OCI-LY3 (cell line): ENCODE measurements around the gene TEC.

Source experiments
- H2AFZ ChIP-seq: fragments of 200-600, 300-600 bp; shearing (Covaris generic); 2 replicates; pipeline ENCODE4 v1.6.0; 2014; ENCODE audit warnings: antibody characterized with exemption, low read depth, low read length
- H3K27ac ChIP-seq: fragments of 200-600, 300-600 bp; sonication (generic); 2 replicates; pipeline ENCODE4 v1.5.1; 2014; ENCODE audit warnings: mild to moderate bottlenecking, low read length, moderate library complexity, mixed read lengths
- H3K27me3 ChIP-seq: fragments of 200-600, 300-600 bp; sonication (generic); 2 replicates; pipeline ENCODE4 v1.6.1; 2014; ENCODE audit warnings: low read depth, low read length, mixed read lengths
- H3K36me3 ChIP-seq: fragments of 200-600, 300-600 bp; sonication (generic); replicated peaks from 2 replicates; pipeline ENCODE3; 2014; ENCODE audit warnings: low read depth, low read length, mixed read lengths
- H3K4me1 ChIP-seq: fragments of 300-600, 200-600 bp; sonication (generic); 2 replicates; pipeline ENCODE4 v1.6.1; 2014; ENCODE audit warnings: low read length, mixed read lengths
- H3K4me2 ChIP-seq: fragments of 200-600, 300-600 bp; sonication (generic); 2 replicates; pipeline ENCODE4 v1.6.1; 2014; ENCODE audit warnings: low read length, mixed read lengths
- H3K4me3 ChIP-seq: fragments of 300-600, 200-600 bp; sonication (generic); 2 replicates; pipeline ENCODE4 v1.5.1; 2014; ENCODE audit warnings: antibody characterized with exemption, mild to moderate bottlenecking, low read length, moderate library complexity
- H3K79me2 ChIP-seq: fragments of 300-600, 200-600 bp; shearing (Covaris generic); 2 replicates; pipeline ENCODE4 v1.6.1; 2014; ENCODE audit warnings: mild to moderate bottlenecking, low read length, mixed read lengths
- H3K9ac ChIP-seq: fragments of 300-600, 200-600 bp; shearing (Covaris generic); 2 replicates; pipeline ENCODE4 v1.6.0; 2014; ENCODE audit warnings: mild to moderate bottlenecking, low read length, moderate library complexity
- H3K9me3 ChIP-seq: fragments of 200-600, 300-600 bp; shearing (Covaris generic); 2 replicates; pipeline ENCODE4 v1.6.1; 2014; ENCODE audit warnings: low read length, mixed read lengths; ENCODE audit not compliant: insufficient read depth
- H4K20me1 ChIP-seq: fragments of 200-600, 300-600 bp; sonication (generic); 2 replicates; pipeline ENCODE4 v1.6.1; 2016; ENCODE audit warnings: low read length, mixed read lengths; ENCODE audit not compliant: insufficient read depth
- CTCF ChIP-seq: fragments of 200-600, 300-600 bp; sonication (generic); IDR thresholded peaks from 2 replicates; pipeline ENCODE4 v1.5.1; 2014; ENCODE audit warnings: antibody characterized with exemption, low read length, low read depth
- EZH2phosphoT487 ChIP-seq: fragments of 200-600 bp; shearing (Covaris generic); IDR thresholded peaks from 2 replicates; pipeline ENCODE4 v1.6.1; 2018; ENCODE audit warnings: antibody characterized with exemption, mixed run types, low read depth

The TEC gene

GRCh38 chr4:48149827-48150370, 119.7 kb downstream of the TEC start:
- Histone ChIP-seq H3K9ac (no peak overlapping the region), H3K79me2 (no peaks in the 10 kb centered on the region), H3K4me2 (no peak overlapping the region), H3K4me3 (no peak overlapping the region), H3K27me3 (no peaks in the 10 kb centered on the region), H4K20me1 (no peaks in the 10 kb centered on the region), H3K27ac (no peak overlapping the region), H3K9me3 (peaks cover 14% of the 10 kb centered on the region), H3K4me1 (peaks cover 8% of the 10 kb centered on the region; the same call in 1 of the 2 replicates), H2AFZ (no peak overlapping the region), H3K36me3 (peaks cover 28% of the 10 kb centered on the region)
- TF ChIP-seq CTCF, result no peak
- no peak for TF ChIP-seq EZH2phosphoT487

GRCh38 chr4:48147621-48148020, 122.0 kb downstream of the TEC start:
- no peak overlapping the region for H3K4me2 ChIP-seq
- H2AFZ ChIP-seq, result no peak overlapping the region
- H4K20me1 ChIP-seq, result no peaks in the 10 kb centered on the region
- no peak overlapping the region for H3K4me3 ChIP-seq
- H3K27ac ChIP-seq, result no peak overlapping the region
- H3K9me3 ChIP-seq, result no peaks in the 10 kb centered on the region
- no peaks in the 10 kb centered on the region for H3K27me3 ChIP-seq
- TF ChIP-seq EZH2phosphoT487 (no peak), CTCF (no peak)
- no peak overlapping the region for H3K9ac ChIP-seq
- peaks cover 10% of the 10 kb centered on the region for H3K36me3 ChIP-seq
- no peaks in the 10 kb centered on the region for H3K79me2 ChIP-seq
- peaks cover 8% of the 10 kb centered on the region; the same call in 1 of the 2 replicates for H3K4me1 ChIP-seq

- Histone ChIP-seq H3K36me3 (peaks cover 14% of the 10 kb centered on the region), H3K27ac (no peak overlapping the region), H3K79me2 (no peaks in the 10 kb centered on the region), H4K20me1 (no peaks in the 10 kb centered on the region), H3K4me3 (no peak overlapping the region), H3K4me1 (peaks cover 15% of the 10 kb centered on the region), H3K4me2 (no peak overlapping the region), H3K9ac (no peak overlapping the region), H3K27me3 (no peaks in the 10 kb centered on the region), H3K9me3 (no peaks in the 10 kb centered on the region), H2AFZ (no peak overlapping the region)
- TF ChIP-seq CTCF, result peak; percentile 61
- TF ChIP-seq EZH2phosphoT487, result no peak
Observed at GRCh38 chr4:48141048-48141447, 128.6 kb downstream of the TEC start.

- H3K4me3 ChIP-seq, result no peak overlapping the region
- peaks cover 15% of the 10 kb centered on the region for H3K4me1 ChIP-seq
- H3K27me3 ChIP-seq, result no peaks in the 10 kb centered on the region
- peak overlapping the region; percentile 41; the same call in 1 of the 2 replicates for H3K4me2 ChIP-seq
- H3K9ac ChIP-seq, result no peak overlapping the region
- no peak overlapping the region for H2AFZ ChIP-seq
- peak overlapping the region; percentile 42; the same call in 1 of the 2 replicates for H3K27ac ChIP-seq
- no peaks in the 10 kb centered on the region for H4K20me1 ChIP-seq
- peaks cover 20% of the 10 kb centered on the region for H3K36me3 ChIP-seq
- no peak for TF ChIP-seq CTCF
- TF ChIP-seq EZH2phosphoT487, result no peak
- no peaks in the 10 kb centered on the region for H3K79me2 ChIP-seq
- H3K9me3 ChIP-seq, result no peaks in the 10 kb centered on the region
Observed at GRCh38 chr4:48139691-48140090, 129.9 kb downstream of the TEC start.
